ENCODE results near the gene KSR1.
"Not testable (repeated sequence)": the region's sequence is repeated elsewhere in the genome, so short reads cannot be mapped to it uniquely, and the experiment has no call there.

Gene KSR1

DNA sequence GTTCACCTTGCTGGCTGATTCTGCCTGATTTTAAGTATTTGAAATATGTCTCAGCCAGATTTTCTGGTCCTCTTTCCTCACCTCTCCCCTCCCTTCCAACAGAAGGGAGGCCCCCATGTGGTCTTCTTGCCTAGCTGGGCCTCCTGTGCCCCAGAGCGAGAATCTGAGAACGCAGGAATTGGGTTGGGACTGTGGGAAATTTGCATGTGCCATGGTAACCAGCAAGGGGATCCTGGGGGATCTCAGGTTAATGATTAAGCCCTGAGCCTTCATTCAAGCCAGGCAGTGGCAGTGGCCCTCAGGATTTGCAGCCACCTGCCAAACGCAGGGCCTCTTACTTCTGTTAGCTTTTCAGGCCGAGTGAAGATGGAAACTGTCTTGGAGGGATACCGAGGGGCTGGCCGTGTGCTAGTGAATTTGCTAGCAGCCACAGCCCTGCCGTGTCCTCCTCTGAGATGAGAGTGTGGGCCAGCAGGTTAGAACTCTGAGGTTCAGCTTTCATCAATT lies 40.2 kb downstream of the KSR1 start:
- DNase-seq: no peak

DNA sequence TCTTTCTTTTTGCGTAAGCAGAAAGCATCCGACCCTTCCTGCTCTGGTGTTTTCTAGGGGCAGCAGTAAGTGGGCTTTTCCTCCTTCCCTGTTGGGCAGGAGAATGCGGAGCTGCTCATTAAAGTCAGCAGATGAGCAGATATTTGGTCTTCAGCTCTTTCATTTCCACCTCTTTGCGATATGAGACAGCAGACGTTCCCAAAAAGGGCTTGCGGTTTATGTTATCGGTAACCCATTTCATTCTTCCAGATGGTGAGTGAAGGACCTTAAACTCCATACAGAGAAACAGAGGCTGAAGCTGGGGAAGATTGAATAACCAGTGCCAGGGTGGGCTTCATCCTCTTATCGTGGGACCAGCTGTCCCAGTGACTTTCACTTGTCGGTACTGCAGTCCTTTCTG lies 40.7 kb downstream of the KSR1 start:
- DNase-seq: no peak

GRCh38 chr17:27497696-27498095 lies 41.4 kb downstream of the KSR1 start:
- DNase-seq: no peak

DNA sequence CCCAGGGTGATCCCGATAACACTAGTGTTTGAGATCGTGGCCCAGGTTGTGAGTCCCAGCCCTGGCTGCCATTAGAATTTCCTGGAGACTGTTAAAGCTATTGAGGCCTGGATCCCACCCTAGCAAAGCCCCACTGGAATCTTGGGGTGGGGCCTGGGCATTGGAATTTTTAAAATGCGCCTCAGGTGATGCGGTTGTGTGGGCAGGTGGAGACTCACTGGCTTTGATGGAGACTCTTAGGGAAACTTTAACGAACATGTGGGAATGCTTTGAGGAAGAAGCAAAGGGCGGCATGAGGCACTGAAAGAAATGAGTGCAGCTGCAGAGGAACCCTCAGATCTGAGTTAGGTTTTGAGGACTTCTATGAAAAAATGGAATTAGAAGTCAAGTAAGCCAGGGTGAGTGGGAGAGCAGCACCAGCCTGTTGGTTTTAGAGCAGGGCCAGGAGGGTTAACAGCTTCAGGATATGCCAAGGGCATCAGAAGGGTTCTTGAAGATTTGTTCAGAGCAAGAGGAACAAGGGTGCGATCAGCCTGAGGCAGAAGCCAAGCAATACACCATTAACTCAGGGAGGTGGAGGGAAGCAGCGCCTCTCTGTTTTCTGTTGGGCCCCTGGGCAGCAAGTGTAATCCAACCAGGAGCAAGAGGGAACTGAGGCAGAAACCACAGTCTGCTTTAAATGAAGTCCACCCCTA lies 42.5 kb downstream of the KSR1 start:
- DNase-seq: no peak

DNA sequence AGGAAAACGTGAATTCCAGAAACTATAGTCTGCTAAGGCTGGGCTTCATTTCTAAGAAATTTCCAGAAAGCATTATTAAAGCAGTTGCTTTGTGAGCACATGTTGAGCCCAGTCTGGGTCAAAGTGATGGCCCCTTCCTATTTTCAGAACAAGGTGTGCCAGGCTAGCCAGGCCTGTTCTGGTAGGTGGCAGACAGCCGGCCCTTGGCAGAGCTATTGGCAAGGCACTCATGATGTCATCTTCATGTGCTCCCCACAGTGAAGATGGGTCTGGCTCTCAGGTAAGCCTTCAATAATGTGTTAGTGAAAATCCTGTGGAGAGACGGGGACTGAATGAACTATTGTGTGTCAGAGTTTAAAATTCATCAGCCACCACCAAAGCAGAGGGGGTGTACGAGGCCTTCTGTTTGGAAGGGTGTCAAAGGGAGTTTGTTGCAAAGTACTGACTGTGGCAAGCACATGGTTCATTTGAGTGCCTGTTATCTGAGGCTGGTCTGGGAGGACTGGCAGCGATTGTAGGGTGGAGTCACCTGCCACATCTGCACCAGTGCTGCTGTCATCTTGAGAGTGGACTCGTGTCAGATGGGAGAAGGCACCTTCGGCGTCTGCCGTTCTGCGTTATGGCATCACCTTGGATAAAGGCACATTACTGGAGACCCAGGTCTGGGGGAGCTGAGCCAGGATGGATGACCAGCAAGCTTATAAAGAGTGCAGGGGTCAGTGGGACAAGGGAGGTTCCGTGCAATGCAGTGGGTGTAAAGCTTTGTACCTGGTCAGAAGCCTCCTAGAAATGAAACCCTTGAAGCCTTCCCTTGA lies 43.4 kb downstream of the KSR1 start:
- no peak for DNase-seq

DNA sequence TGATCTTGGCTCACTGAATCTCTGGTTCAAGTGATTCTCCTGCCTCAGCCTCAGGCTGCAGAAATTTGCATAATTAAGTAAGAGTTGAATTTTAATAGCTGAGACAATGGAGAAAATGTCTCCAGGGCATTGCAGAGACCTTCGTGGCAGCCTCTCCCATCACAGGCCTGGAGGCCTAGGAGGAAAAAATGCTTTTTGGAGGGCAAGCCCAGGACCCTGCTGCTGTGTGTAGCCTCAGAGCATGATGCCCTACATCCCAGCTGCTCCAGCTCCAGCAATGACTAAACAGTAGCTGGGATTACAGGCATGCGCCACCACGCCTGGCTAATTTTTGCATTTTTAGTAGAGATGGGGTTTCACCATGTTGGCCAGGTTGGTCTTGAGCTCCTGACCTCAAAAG lies 45.1 kb downstream of the KSR1 start:
- not testable (repeated sequence) for DNase-seq

DNA sequence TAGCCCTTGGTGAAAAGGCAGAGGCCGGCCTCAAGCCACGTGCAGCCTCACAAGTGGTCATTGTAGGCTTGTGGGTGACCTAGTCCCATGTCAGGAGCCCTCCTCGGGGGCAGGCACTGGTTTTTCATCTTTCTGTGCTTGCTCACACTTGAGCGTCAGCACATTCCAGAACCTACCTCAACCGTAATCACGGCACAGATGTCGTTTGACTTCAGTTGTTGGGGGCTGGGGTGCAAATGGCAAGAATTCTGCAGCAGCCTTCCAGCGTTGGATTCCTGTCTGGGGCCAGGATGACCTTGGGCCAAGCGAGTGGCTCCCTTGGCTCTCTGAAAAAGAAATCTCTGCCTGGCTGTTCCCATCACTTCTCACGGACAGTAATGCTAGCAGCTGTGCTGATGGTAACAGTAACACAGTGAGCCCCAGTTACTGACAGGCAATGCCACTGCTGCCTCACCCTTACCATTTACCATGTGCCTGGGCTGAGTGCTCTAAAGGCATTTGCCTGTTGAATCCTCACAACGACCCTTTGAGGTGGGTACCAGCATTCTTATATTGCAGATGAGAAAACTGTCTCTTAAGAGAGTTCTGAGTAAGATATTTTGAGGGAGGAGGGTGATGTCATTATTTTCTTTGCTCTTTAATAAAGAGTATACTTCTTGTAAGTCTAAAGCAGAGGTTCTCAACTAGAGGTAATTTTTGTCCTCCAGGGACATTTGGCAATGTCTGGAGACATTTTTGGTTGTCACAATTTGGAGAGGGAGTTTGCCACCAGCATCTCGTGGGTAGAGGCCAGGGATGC lies 46.5 kb downstream of the KSR1 start:
- DNase-seq: no peak

DNA sequence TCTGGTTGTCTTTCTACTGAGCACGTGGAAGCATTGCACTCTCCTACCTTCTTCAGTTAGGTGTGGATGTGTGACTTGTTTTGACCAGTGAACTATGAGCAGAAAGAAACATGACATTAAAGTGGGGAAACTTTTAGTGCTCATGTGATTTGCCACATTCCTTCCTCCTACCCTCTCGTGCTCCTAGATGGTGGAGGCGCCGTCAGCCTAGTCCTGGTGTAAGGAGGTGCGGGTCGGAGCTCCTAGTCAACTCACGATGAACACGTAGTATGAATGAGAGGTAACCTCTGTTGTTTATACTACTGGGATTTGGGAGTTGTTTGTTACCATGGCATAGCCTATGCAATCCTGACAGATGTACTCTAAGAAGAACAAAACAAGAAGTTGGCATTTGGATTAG lies 47.4 kb downstream of the KSR1 start:
- DNase-seq: no peak

DNA sequence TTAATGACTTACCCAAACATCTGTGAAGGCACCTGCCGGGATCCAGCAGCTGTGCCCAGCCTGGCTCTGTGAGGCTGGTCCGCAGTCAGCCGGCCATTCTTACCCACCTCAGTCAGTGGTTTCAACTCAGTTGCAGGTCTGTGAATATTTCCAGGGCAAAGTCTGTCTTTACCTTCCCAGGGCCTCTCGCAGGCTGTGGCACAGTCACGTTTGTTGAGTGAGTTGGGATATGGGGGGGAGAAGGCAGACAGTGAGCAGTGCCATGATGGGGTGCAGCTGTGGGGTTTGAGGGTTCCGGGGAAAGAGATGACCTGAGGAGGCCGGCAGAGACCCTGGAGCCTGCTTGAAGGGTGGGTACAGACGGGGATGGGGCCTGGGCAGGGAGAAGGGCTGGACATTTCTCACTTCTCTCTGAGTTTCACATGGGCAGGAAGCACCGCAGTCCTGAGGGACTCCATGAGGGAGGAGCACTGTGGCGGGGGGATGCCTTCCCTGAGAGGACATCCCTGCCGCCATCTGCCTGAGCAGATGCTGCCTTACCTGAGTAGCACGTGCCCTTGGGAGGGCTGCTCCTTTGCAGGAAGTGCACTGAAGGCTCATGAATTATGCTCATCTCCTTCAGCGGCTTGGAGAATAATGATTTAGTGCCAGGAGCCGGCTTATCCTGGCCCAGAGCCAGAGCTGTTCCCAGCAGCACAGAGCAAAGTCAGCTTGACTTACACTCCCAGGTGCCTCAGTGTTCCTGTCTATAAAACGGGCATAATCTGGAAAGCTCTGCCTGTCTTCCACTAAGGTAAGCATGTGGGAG lies 48.1 kb downstream of the KSR1 start:
- DNase-seq: no peak

- no peak for DNase-seq
Observed at GRCh38 chr17:27506348-27507218, 50.3 kb downstream of the KSR1 start.

DNA sequence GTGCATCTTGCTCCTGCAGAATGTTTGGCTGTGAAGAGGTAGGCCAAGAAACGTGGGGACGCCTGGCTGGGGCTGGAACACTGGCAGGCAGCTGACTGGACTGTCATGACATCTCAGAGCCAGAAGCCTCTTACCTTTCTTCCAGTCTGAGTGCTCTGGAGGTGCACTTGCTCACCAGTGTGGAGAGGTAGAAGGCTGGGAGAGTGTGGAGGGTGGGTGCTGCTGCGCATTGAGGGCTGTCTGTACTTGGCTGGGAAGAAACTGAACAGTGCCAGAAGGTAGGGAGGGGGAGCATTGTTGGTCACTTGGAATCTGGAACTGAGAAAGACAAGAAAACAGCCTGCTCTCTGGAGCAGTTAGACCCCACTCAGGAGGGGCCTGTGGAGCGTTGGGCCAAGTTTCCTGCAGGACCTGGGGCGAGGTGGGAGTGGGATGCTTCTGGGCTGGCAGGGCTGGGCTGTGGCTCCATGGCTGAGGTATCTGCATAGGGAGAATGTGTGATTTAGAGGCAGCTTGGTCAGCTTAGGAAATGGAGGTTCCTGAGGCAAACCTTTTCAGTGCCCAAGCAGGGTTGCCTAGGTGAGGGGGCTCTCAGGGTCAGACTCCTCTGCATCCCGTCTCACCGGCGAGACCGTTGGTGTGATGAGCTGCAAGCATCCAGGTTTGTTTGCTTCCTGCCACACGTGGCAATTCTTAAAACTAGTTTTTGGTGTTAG lies 55.1 kb downstream of the KSR1 start:
- DNase-seq: no peak

DNA sequence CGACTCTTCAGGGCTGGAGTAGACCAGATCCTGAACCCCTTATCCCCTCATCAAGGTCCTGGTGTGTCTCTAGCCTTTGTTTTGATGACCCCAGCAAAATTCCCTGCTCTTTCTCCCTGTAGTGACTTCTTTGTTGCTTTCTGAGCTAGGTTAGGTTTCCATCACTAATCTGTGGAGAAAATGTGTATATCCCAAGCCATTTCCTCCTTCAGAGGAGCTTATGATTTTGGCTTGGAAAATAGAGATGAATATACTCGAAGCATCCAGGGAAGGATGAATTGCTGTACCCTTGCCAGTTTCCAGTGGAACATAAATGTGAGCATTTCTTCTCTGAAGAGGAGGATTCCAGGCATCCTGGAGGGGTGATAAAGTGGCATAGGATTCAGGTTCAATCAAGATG lies 55.8 kb downstream of the KSR1 start:
- DNase-seq: no peak

- DNase-seq: no peak
Observed at GRCh38 chr17:27512511-27513346, 56.5 kb downstream of the KSR1 start.

DNA sequence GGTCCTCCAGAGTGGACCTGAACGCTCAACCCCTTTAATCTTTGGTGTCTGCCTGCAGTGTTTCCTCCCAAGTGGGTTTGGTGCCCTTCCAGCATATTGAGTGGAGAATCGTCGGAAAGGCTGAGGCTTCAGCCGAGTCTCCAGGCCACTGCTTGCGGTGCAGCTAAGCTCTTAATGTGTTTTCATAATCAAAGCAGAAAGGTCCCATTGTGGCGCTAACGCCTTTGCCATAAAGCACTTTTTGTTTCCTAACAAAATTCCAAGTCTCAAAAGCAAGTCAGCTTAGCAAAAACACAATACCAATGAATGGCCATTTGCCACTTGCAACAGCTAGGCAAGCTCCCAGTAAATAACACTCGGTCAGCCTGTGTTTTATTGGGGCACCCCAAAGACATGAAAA lies 57.6 kb downstream of the KSR1 start:
- no peak for DNase-seq

- no peak for DNase-seq
Observed at GRCh38 chr17:27514595-27515413, 58.6 kb downstream of the KSR1 start.

DNA sequence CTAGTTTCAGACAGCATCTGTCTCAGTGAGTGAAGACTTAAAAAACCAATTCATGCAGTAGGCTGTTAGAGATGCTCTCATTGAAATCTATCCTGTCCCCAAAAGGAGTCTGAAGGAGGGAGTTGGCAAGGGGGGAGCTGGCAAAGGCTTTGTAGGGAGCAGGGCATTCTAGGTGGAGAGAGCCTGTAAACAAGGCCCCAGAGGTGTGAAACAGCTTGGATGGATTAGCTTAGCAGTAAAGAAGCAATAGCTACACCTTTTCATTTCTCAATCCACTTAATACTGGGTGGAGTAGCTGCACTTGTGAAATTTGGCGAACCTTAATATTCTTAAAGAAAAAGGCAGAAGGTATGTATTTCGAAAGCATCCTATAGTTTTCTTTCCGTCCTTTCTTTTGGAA lies 61.8 kb downstream of the KSR1 start:
- no peak for DNase-seq

- DNase-seq: no peak
Observed at GRCh38 chr17:27518545-27519521, 62.6 kb downstream of the KSR1 start.

GRCh38 chr17:27519550-27519949 lies 63.3 kb downstream of the KSR1 start:
- DNase-seq: no peak
